Right renal cortex interstitium (tissue), 3 donors: ENCODE results near the gene NAV1. TPM values are rescaled to one million over a fixed set of nuclear protein-coding genes. Genes with fewer than 3 reads are reported as not detected.
"Not testable (repeated sequence)": the region's sequence is repeated elsewhere in the genome, so short reads cannot be mapped to it uniquely, and the experiment has no call there.

Source experiments
- DNase-seq, 3 donors: peaks; one replicate each; pipeline ENCODE4 v3.0.0-alpha.2; 2013; ENCODE audit warnings: low read depth in 3 of 3, low spot score in 2 of 3
- polyA plus RNA-seq, 3 donors: library from polyadenylated mRNA; unstranded; fragments of 120-200 nt; gene quantifications; one replicate each; pipeline ENCODE4 v1.2.1, GENCODE V29; 2013; ENCODE audit not compliant: insufficient read length in 3 of 3

The NAV1 gene
- polyA plus RNA-seq, 3 donors = 17.5 to 19.2 (median 18.3) TPM

DNA sequence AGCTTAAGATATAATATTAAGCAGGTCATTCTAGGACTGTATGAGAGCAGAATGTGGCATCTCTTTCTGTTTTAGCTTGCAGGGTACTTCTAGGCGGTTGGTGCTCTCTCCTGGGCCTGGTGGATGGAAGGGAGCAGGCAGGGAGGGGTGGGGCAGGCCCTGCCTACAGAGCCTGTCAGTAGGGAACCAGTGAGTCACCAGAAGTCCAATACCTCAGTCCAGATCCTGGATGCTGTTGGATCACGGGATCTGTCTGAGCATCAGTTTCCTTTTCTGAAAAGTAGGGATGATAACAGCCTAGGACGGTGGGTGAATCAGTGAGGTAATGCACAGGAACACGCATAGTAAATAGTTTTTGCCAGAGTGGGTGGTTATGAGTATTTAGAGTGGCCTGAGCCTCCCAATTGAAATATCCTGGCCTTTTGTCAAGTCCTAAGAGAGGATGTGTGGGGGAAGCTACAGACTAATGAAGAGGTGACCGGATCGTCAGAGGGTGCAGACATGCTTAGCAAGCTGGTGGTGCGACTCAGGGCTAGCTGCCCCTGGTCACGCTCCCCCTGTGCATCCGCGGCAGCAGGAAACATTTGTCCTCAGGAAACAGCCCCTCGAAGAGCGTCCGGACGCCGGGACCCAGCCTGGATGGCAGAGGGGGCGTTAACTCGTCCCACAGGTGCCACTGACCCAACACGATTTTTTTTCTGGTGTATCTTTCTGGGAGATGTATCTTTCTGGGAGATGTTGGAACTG, 23.9 kb downstream of the NAV1 start:
- DNase-seq = no peak

GRCh38 chr1:201563406-201563780, 24.5 kb downstream of the NAV1 start:
- no peak for DNase-seq

DNA sequence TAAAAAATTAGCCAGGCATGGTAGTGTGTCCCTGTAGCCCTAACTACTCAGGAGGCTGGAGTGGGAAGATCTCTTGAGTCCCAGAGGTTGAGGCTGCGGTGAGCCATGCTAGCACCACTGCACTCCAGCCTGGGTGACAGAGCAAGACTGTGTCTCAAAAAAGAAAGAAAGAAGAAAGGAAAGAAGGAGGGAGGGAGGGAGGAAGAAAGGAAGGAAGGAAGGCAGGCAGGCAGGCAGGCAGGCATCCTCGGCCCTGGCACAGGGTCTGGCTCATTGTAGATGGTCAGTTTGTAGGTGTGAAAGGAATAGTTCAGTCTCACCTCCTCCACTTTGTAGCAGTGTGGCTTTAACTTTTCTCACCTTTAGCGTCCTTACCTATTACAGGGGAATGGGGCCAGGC, 25.0 kb downstream of the NAV1 start:
- DNase-seq = no peak

DNA sequence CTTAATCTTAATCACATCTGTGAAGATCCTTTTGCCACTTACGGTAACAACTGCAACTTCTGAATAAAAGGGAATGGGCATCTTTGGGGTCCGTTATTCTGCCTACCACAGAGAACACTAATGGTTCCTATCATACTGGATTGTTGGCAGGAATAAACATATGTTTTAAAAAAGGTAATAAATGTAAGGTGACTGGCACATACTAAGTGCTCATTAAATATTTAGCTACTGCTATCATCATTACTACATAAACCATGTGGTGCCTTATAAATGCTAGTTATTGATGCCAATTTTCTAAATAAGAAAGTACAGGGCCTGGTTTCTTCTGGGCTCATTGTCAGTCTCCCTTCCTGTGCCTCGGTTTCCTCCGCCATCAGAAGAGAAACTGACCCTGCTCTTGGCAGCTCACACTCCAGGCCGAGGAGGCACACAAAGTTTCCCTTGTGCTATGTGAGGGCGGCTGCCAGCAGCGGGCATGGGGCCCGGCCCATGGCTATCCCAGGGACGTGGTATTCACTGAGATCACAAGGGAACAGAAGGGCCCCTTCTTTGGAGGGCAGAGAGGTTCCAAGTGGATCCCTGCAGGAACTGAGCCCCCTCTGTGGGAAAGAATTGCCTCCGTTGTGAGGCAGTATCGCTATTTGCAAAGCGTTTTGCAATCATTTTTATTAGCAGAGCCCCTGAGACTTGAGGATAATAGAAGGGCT, 26.2 kb downstream of the NAV1 start:
- no peak for DNase-seq

- DNase-seq = no peak
Observed at GRCh38 chr1:201565771-201566528, 27.0 kb downstream of the NAV1 start.

- DNase-seq = no peak
Observed at GRCh38 chr1:201566529-201566823, 27.5 kb downstream of the NAV1 start.

- no peak for DNase-seq
Observed at GRCh38 chr1:201566933-201567801, 28.2 kb downstream of the NAV1 start.

- DNase-seq = no peak
Observed at GRCh38 chr1:201568265-201568664, 29.3 kb downstream of the NAV1 start.

DNA sequence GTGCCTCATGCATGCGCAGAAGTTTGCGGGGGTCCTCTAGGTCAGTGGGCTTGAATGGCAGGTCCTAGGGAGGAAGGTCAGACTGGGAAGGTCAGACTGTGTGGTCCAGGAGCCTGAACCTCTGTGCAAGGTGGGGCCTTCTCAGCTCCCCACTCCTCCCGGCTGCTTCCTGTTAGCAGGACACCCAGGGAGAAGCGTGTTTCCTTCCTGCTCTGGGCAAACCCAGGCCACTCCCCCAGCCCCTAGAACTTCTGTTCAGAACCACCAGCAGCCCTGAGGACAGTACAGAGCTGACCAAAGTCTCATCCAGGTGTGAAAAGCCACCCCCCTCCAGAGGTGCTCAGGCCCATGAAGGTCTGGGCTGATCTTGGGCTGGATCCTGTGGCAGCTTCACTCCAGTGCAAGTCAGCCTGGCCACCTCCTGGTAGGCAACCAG, 29.9 kb downstream of the NAV1 start:
- no peak for DNase-seq

DNA sequence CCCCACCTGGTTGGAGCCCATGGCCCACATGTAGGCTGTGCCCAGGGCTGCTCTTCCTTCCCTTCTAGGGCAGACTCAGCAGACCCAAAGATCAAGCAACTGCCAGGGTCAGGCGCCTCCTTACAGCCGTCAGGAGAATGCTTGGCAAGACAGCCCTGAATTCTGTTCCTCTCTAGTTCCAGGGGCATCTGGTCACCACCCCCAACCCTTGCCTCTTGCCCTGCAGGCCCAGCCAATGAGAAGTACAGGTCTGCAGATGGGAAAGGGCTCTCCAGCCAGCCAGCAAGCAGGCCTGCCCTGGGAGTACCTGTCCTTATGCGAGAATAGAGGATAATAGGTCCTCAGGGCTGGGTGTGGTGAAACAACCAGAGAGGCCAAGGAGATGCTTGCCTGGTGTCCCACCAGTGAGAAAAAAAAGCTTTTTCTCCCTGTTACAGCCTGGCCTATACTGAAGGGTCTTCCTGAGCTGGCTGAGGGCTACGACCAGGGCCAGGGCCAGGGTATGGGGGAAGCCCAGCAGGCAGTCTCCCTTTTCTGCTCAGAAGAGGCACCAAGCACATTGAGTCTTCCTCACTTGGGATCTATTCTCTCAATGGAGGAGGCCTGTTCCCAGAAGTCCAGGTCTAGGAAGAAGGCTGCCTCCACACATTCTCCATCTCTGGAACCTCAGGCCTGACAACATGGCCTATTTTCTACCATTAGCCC, 31.4 kb downstream of the NAV1 start:
- DNase-seq = no peak

DNA sequence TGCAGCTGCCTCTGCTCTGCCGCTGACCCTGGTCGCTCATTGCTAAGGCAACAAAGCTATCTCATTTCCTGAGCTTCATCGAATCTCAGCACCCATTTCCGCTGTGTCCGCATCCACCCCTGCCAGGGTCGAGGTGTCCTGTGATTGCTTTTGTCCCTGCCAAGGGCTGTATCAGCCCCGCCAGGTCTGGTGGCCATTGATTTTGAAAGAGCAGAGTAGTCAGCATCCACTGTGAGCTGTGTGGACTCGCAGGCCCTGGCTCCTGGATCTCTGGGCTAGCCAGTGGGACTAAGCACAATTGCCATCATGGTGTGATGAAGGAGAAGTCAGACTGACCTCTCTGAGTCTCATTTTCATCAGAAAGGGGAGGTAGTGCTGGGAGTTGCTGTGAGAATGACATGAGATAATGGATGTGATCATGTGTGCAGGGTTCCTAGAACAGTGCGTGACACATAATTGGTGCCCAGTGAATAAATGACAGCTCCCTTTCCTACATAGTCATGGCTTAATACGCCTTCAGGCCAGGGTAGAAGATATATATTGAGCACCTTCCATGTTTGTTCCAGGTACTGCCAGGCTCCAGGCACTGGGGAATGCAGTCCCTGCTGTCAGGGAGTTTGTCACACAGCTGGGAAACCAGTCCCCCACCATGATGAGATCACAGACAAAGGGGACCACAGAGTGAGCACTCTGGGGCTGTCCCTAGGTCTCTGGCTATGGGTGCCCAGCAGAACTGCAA, 32.1 kb downstream of the NAV1 start:
- DNase-seq = no peak

GRCh38 chr1:201573030-201573429, 34.1 kb downstream of the NAV1 start:
- no peak for DNase-seq

DNA sequence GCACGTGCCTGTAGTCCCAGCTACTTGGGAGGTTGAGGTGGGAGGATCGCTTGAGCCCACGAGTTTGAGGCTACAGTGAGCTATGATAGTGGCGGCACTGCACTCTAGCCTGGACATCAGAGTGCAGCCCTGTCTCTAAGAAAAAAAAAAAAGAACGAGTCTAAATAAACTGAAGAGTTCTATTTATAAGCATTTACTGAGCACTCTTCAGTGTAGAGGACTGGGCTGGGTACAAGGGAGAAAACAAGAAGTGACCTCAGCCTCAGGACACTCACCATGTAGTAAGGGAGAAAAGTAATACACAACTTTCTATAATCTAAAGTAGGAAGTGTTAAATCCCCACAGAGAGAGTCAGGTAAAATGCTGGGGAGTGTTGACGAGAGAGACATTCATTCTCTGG, 35.0 kb downstream of the NAV1 start:
- no peak for DNase-seq

GRCh38 chr1:201575912-201576311, 37.0 kb downstream of the NAV1 start:
- DNase-seq = no peak

DNA sequence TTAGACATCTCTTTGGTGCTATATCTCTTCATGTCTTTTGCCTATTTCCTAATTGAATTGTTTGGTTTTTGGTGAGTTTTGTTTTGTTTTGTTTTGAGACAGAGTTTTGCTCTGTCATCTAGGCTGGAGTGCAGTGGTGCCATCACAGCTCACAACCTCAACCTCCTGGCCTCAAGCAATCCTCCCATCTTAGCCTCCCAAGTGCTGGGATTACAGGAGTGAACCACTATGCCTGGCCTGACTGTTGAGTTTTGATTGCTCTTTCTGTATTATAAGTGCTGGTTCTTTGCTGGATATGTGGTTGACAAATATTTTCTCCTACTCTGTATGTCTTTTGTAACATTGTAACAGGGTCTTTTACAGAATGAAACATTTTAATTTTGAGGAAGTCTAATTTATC, 38.0 kb downstream of the NAV1 start:
- DNase-seq = no peak

- DNase-seq = no peak
Observed at GRCh38 chr1:201578008-201578888, 39.3 kb downstream of the NAV1 start.

DNA sequence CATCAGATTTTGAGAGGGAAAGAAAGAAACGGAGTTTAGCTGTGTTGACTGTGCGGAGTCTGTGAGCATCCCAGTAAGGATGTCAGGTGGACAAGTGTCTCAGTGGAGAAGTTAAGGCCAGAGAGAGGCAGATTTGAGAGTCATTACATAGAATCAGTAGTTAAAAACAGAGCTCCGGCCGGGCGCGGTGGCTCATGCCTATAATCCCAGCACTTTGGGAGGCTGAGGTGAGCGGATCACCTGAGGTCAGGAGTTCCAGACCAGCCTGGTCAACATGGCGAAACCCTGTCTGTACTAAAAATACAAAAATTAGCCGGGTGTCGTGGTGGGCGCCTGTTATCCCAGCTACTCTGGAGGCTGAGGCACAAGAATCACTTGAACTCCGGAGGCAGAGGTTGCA, 42.4 kb downstream of the NAV1 start:
- not testable (repeated sequence) for DNase-seq

DNA sequence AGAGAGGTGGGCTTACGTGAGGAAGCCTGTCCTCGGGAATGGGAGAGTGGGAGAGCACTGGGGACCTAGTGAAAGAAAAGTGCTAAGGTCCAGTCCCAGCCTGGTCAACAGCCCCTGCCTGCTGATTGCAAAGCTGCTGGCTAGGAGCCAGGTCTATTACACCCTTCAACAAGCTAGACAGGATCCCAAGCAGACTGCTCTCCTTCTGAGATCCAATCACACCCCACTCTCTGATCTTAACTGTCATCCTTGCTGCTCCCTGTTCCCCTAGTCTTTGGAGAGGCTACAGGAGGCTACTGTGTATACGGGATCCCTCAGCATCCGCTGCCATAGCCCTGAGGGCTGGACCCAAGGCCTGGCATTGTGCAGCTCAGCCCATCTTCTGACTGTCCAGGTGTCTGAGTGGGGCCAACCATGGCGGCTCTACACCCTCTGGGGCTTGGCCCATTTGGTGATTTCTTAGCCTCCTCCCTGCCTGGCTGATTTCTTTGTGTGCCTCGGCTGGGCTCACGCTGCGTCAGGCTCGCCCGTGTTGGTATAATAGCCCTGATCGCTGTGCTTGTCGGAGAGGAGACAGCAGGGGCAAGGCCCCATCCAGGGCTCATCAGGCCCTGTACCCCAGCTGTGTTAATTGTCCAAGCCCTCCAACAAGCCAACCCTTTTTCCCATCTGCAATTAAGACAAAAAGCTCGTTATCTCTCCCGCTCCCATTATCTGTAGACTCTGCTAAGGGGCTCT, 43.9 kb downstream of the NAV1 start:
- DNase-seq = no peak
